ENCODE results near the gene IGSF10. TPM values are rescaled to one million over a fixed set of nuclear protein-coding genes. Genes with fewer than 3 reads are reported as not detected.

The IGSF10 gene
- total RNA-seq, 1 donor from 2014 or later: not detected

GRCh38 chr3:151476344-151477018, 15.6 kb upstream of the IGSF10 start:
- TF ChIP-seq CTCF (IDR thresholded peaks at IDR 0.05): no peak
- CTCF ChIA-PET: interaction anchor here (1.6 kb wide), 1 partner anchor 8 kb away, joined by 4 read pairs; no protein-coding TSS in a partner anchor
- intact Hi-C loops (cut with micrococcal nuclease): no loop called here
- ATAC-seq (ENCODE audit: low read depth) (no peak), DNase-seq (no peak)
- no peaks in the 10 kb centered on the region for H3K36me3 Mint-ChIP-seq (ENCODE audit: low read depth)
- peaks cover 2% of the 10 kb centered on the region for H3K27me3 Mint-ChIP-seq
- no peaks in the 10 kb centered on the region for H3K9me3 Mint-ChIP-seq
- no peak overlapping the region for H3K27ac Mint-ChIP-seq
- POLR2A ChIA-PET: no interaction called here
- no peak overlapping the region for H3K4me3 Mint-ChIP-seq
- H3K4me1 Mint-ChIP-seq: no peaks in the 10 kb centered on the region

DNA sequence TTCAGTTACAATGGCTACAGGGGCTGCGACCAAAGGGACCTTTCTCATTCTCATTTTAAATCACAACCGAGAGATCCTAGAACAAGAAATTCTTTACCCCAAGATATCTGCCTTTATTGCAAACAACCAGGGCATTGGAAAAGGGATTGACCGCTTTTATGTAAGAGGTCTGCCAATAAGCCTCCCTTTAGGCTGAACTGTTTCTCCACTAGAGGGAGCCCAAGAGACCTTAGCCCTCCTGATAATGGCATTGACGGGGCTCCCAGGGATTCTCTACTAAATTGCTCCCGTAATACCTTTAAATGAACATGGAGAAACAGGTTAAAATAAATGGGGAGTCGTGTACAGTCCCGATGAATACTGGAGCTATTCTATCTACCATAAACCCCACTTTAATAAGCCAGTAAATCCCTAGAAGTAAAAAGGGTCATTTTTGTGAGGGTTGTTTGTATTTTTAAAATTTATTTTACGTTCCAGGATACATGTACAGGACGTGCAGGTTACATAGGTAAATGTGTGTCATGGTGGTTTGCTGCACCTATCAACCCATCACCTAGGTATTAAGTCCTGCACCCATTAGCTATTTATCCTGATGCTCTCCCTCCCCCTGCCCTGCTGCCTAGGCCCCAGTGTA, 7.5 kb upstream of the IGSF10 start:
- no peak overlapping the region for H3K4me3 Mint-ChIP-seq
- no peak overlapping the region for H3K27ac Mint-ChIP-seq
- ATAC-seq (ENCODE audit: low read depth) (peak; percentile 56), DNase-seq (no peak)
- CTCF ChIA-PET: interaction anchor here (0.7 to 3.8 kb wide), 13 partner anchors 9 to 1056 kb away, joined by 3 to 20 read pairs (median 4); no protein-coding TSS in a partner anchor
- POLR2A ChIA-PET: no interaction called here
- intact Hi-C loops (cut with micrococcal nuclease): loop anchor here (1.0 kb wide), 2 partner anchors 450 to 1106 kb away; no protein-coding TSS in a partner anchor
- no peaks in the 10 kb centered on the region for H3K36me3 Mint-ChIP-seq (ENCODE audit: low read depth)
- TF ChIP-seq CTCF (IDR thresholded peaks at IDR 0.05): no peak
- H3K4me1 Mint-ChIP-seq: peaks cover 6% of the 10 kb centered on the region
- H3K9me3 Mint-ChIP-seq: no peaks in the 10 kb centered on the region
- peaks cover 2% of the 10 kb centered on the region for H3K27me3 Mint-ChIP-seq

DNA sequence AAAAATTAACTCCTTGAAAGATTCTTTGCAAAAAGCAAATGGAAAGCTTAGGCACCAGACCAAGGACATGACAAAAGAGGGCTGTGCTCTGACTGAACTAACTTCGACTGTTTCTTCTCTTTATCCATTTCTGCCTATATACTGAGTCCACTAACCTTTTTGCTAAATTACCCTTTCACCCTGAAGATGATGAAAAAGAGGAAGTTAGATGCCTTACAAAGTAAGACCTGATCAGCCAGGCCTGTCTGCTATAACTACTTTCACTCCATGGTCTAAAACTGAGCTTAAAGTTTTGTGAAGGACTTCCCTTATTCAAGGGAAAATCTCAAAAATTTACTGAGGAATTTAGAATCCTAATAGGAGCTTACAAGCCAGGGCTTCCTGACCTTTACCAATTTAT, 6.2 kb upstream of the IGSF10 start:
- CTCF ChIA-PET: interaction anchor here (0.7 to 3.8 kb wide), 10 partner anchors 9 to 372 kb away, joined by 3 to 20 read pairs (median 6); no protein-coding TSS in a partner anchor
- intact Hi-C loops (cut with micrococcal nuclease): loop anchor here (1.0 kb wide), 1 partner anchor 88 kb away; no protein-coding TSS in a partner anchor
- H3K9me3 Mint-ChIP-seq: no peaks in the 10 kb centered on the region

GRCh38 chr3:151462991-151463390, 2.1 kb upstream of the IGSF10 start:
- Mint-ChIP-seq H3K27ac (no peak overlapping the region), H3K27me3 (peaks cover 8% of the 10 kb centered on the region), H3K4me1 (peaks cover 12% of the 10 kb centered on the region), H3K4me3 (no peak overlapping the region), H3K36me3 (ENCODE audit: low read depth) (no peaks in the 10 kb centered on the region), H3K9me3 (no peaks in the 10 kb centered on the region)
- DNase-seq (no peak), ATAC-seq (ENCODE audit: low read depth) (no peak)
- TF ChIP-seq CTCF (IDR thresholded peaks at IDR 0.05): no peak
- CTCF ChIA-PET: no interaction called here
- POLR2A ChIA-PET: no interaction called here
- intact Hi-C loops (cut with micrococcal nuclease): no loop called here

More for the DNA sequence above, 6.2 kb upstream of the IGSF10 start:
- POLR2A ChIA-PET: no interaction called here
- DNase-seq: no peak
- ATAC-seq (ENCODE audit: low read depth): peak; percentile 83
- no peak for TF ChIP-seq CTCF (IDR thresholded peaks at IDR 0.05)
- peaks cover 6% of the 10 kb centered on the region for H3K4me1 Mint-ChIP-seq
- H3K27me3 Mint-ChIP-seq: peaks cover 2% of the 10 kb centered on the region
- H3K36me3 Mint-ChIP-seq (ENCODE audit: low read depth): no peaks in the 10 kb centered on the region
- no peak overlapping the region for H3K4me3 Mint-ChIP-seq
- H3K27ac Mint-ChIP-seq: peak overlapping the region; percentile 30

- ATAC-seq (ENCODE audit: low read depth): no peak
- H3K36me3 Mint-ChIP-seq (ENCODE audit: low read depth): no peaks in the 10 kb centered on the region
- ChIA-PET CTCF (no interaction called here), POLR2A (no interaction called here)
- TF ChIP-seq CTCF (IDR thresholded peaks at IDR 0.05): no peak
- H3K9me3 Mint-ChIP-seq: no peaks in the 10 kb centered on the region
- no peak for DNase-seq
- intact Hi-C loops (cut with micrococcal nuclease): no loop called here
- H3K27me3 Mint-ChIP-seq: peaks cover 8% of the 10 kb centered on the region
- H3K4me1 Mint-ChIP-seq: peaks cover 11% of the 10 kb centered on the region
- H3K4me3 Mint-ChIP-seq: no peak overlapping the region
- H3K27ac Mint-ChIP-seq: no peak overlapping the region
These were observed 1.5 kb upstream of the IGSF10 start for GRCh38 chr3:151462278-151462780.
